CD4-positive, alpha-beta T cell (primary cell): ENCODE data around the gene SUSD6. TPM values are rescaled to one million over a fixed set of nuclear protein-coding genes. Genes with fewer than 3 reads are reported as not detected.

Experiments used
- ATAC-seq: fragments of 200-7000 bp; cut with Tn5 transposase; one replicate; pipeline ENCODE4 v1.10.0; 2022; ENCODE audit warnings: mild to moderate bottlenecking; ENCODE audit not compliant: poor library complexity
- CTCF ChIA-PET: fragments of 350-600 bp; sonication (Branson Sonifier 250); formaldehyde crosslinking; loops from one replicate; lab custom pipeline; 2021; ENCODE audit warnings: antibody characterized with exemption, inconsistent platforms; lab: Charles Lee
- POLR2A ChIA-PET: fragments of 350-600 bp; sonication (Branson Sonifier 250); formaldehyde crosslinking; loops from one replicate; lab custom pipeline; 2021; ENCODE audit warnings: antibody characterized with exemption, inconsistent platforms; lab: Charles Lee
- DNase-seq, 14 experiments: peaks; one replicate each; pipeline ENCODE4 v3.0.0-alpha.2; 2013 to 2020; ENCODE audit warnings: mixed read lengths in 2 of 14
- H3K27ac ChIP-seq, 2 donors: one replicate each; pipeline versions ENCODE4 v1.5.1 to v1.7.0; 2013; ENCODE audit warnings: low read length in 2 of 2, low read depth in 1 of 2, mild to moderate bottlenecking in 1 of 2
- H3K27me3 ChIP-seq, 2 experiments: 1 replicate in 1 of 2; 2 replicates in 1 of 2; pipeline versions ENCODE4 v1.6.1 to v1.7.0; 2013; ENCODE audit warnings: low read length in 2 of 2, control low read depth in 1 of 2, mild to moderate bottlenecking in 1 of 2, moderate library complexity in 1 of 2; ENCODE audit not compliant: insufficient read depth in 2 of 2, control insufficient read depth in 1 of 2
- H3K36me3 ChIP-seq: one replicate; pipeline ENCODE4 v1.6.1; 2013; ENCODE audit warnings: low read length, control low read depth; ENCODE audit not compliant: insufficient read depth
- H3K4me1 ChIP-seq: one replicate; pipeline ENCODE4 v1.6.1; 2013; ENCODE audit warnings: low read length, control low read depth; ENCODE audit not compliant: insufficient read depth
- H3K4me3 ChIP-seq: one replicate; pipeline ENCODE4 v1.5.1; 2013; ENCODE audit warnings: mild to moderate bottlenecking, low read length, moderate library complexity
- H3K9me3 ChIP-seq, 2 experiments: 1 replicate in 1 of 2; 2 replicates in 1 of 2; pipeline versions ENCODE4 v1.6.1 to v1.7.0; 2013; ENCODE audit warnings: low read length in 2 of 2, mild to moderate bottlenecking in 2 of 2, control low read depth in 1 of 2, moderate library complexity in 1 of 2; ENCODE audit not compliant: control insufficient read depth in 1 of 2, insufficient read depth in 1 of 2
- H3K27ac Mint-ChIP-seq: one replicate; pipeline ENCODE4 v1.8.0; 2020; ENCODE audit warnings: mixed read lengths
- H3K27me3 Mint-ChIP-seq: one replicate; pipeline ENCODE4 v1.8.0; 2021; ENCODE audit warnings: mixed read lengths
- H3K36me3 Mint-ChIP-seq: one replicate; pipeline ENCODE4 v1.8.0; 2021; ENCODE audit warnings: low read depth, mixed read lengths
- H3K4me1 Mint-ChIP-seq: one replicate; pipeline ENCODE4 v1.8.0; 2021; ENCODE audit warnings: low read depth, mixed read lengths
- H3K4me3 Mint-ChIP-seq: one replicate; pipeline ENCODE4 v1.8.0; 2020; ENCODE audit warnings: mild to moderate bottlenecking, mixed read lengths
- H3K9me3 Mint-ChIP-seq: one replicate; pipeline ENCODE4 v1.8.0; 2020; ENCODE audit warnings: mixed read lengths
- intact Hi-C, 2 experiments: fragments of 100-400 bp; cut with DNase I in 1 of 2; cut with micrococcal nuclease in 1 of 2; formaldehyde crosslinking; loops; one replicate each; pipeline versions ENCODE4 v1.15.1 to v1.9.0; 2023 to 2025; cut with DNase I, micrococcal nuclease
- total RNA-seq, 174 experiments: library from RNA in 2 of 174; stranded (reverse) in 2 of 174; gene quantifications; one replicate each; pipeline ENCODE4 v1.2.3 and lab custom pipeline; 2021 to 2026
- TF ChIP-seq, protein P1 (sequence below): fragments of 200-600 bp; IDR thresholded peaks from one replicate; pipeline ENCODE4 v1.8.0; 2022; ENCODE audit warnings: antibody characterized with exemption, mild to moderate bottlenecking

Gene SUSD6
- total RNA-seq, 2 experiments from 2014 or later = 93.7 to 95.1 TPM

GRCh38 chr14:69626132-69626500 is 14.7 kb downstream of the SUSD6 start:
- H3K36me3 ChIP-seq = no peaks in the 10 kb centered on the region
- no peaks in the 10 kb centered on the region for H3K27me3 ChIP-seq
- no peaks in the 10 kb centered on the region for H3K9me3 Mint-ChIP-seq
- TF ChIP-seq, protein P1, sequence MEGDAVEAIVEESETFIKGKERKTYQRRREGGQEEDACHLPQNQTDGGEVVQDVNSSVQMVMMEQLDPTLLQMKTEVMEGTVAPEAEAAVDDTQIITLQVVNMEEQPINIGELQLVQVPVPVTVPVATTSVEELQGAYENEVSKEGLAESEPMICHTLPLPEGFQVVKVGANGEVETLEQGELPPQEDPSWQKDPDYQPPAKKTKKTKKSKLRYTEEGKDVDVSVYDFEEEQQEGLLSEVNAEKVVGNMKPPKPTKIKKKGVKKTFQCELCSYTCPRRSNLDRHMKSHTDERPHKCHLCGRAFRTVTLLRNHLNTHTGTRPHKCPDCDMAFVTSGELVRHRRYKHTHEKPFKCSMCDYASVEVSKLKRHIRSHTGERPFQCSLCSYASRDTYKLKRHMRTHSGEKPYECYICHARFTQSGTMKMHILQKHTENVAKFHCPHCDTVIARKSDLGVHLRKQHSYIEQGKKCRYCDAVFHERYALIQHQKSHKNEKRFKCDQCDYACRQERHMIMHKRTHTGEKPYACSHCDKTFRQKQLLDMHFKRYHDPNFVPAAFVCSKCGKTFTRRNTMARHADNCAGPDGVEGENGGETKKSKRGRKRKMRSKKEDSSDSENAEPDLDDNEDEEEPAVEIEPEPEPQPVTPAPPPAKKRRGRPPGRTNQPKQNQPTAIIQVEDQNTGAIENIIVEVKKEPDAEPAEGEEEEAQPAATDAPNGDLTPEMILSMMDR = no peak
- ATAC-seq = no peak
- H3K4me3 ChIP-seq = peak overlapping the region; percentile 42
- H3K4me1 Mint-ChIP-seq = peaks cover 93% of the 10 kb centered on the region
- DNase-seq = no peak
- CTCF ChIA-PET = no interaction called here
- no peaks in the 10 kb centered on the region for H3K9me3 ChIP-seq
- peak overlapping the region; percentile 46 to 80 for H3K27ac ChIP-seq
- POLR2A ChIA-PET = interaction anchor here (1.1 to 2.5 kb wide), 5 partner anchors 10 to 141 kb away, joined by 3 to 26 read pairs (median 7); partner anchors contain the start of gene SRSF5
- H3K4me3 Mint-ChIP-seq = peak overlapping the region; percentile 79
- intact Hi-C loops = no loop called here
- H3K4me1 ChIP-seq = peaks cover 94% of the 10 kb centered on the region
- no peaks in the 10 kb centered on the region for H3K27me3 Mint-ChIP-seq
- H3K36me3 Mint-ChIP-seq = no peaks in the 10 kb centered on the region
- H3K27ac Mint-ChIP-seq = peak overlapping the region; percentile 85

DNA sequence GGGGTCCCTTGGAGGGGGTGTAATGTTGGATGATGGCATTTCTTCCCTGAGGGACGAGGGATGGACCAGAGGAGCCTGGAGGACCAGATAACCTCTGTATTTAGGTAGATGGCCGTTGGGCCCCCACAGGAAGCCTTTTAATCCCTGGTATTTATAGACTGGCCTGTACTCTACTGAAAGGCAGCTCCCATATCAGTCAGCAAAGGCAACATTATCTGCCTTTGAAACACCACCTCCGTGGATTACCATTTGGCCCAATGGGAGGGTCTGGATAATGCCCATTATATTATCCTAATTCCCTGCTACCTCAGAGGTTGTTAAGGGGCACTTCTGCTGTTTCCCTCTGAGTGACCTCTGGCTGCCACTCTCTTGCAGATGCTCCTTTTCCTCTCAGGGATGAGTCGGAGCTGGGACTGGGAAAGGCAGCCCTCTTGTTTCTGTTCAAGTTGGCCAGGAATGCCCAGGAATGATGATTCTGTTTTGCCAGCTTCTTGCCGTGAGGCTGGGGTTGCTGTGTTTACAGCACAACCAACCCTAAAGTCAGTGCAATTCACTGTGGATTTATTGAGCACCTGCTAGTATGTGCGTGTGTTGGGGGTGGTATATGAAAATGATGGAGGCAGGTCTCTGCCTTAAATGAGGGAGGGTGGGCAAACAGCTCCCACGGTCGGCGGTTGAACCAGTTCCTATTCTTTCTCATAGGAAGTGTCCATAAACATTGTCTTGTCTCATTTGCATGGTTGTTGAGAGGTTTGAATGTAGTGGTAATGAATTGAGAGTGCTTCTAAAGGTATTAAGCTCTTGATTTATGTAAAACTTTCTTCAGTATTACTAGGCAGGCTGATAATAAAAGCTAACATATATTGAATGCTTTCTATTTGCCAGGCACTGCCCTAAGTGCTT is 18.1 kb downstream of the SUSD6 start:
- ChIA-PET POLR2A (interaction anchor here (0.6 to 2.4 kb wide), 7 partner anchors 7 to 45 kb away, joined by 3 to 8 read pairs (median 4); partner anchors contain the start of gene SUSD6), CTCF (interaction anchor here (0.7 to 1.3 kb wide), 2 partner anchors 13 to 98 kb away, joined by 3 read pairs; no protein-coding TSS in a partner anchor)
- H3K36me3 Mint-ChIP-seq = no peaks in the 10 kb centered on the region
- ATAC-seq (no peak), DNase-seq (no peak)
- H3K4me3 ChIP-seq = no peak overlapping the region
- peaks cover 89% of the 10 kb centered on the region for H3K4me1 ChIP-seq
- TF ChIP-seq, protein P1 = no peak
- no peaks in the 10 kb centered on the region for H3K9me3 Mint-ChIP-seq
- peak overlapping the region in 1 of 2 donors; percentile 0 for H3K27ac ChIP-seq
- H3K4me1 Mint-ChIP-seq = peaks cover 94% of the 10 kb centered on the region
- peak overlapping the region; percentile 17 for H3K4me3 Mint-ChIP-seq
- intact Hi-C loops = loop anchor here in 1 of 2 experiments (10.0 kb wide), 1 partner anchor 475 kb away; the partner anchor contains the start of gene DCAF5
- no peaks in the 10 kb centered on the region for H3K36me3 ChIP-seq
- no peaks in the 10 kb centered on the region for H3K27me3 ChIP-seq
- H3K27me3 Mint-ChIP-seq = no peaks in the 10 kb centered on the region
- H3K27ac Mint-ChIP-seq = peak overlapping the region; percentile 56
- H3K9me3 ChIP-seq = no peaks in the 10 kb centered on the region

- H3K27ac Mint-ChIP-seq = peak overlapping the region; percentile 56
- H3K4me1 Mint-ChIP-seq = peaks cover 94% of the 10 kb centered on the region
- intact Hi-C loops = loop anchor here in 1 of 2 experiments (10.0 kb wide), 1 partner anchor 476 kb away; the partner anchor contains the start of gene DCAF5
- Histone ChIP-seq H3K27me3 (no peaks in the 10 kb centered on the region), H3K4me1 (peaks cover 83% of the 10 kb centered on the region), H3K36me3 (no peaks in the 10 kb centered on the region), H3K4me3 (no peak overlapping the region), H3K9me3 (no peaks in the 10 kb centered on the region), H3K27ac (no peak overlapping the region)
- no peak for ATAC-seq
- DNase-seq = no peak
- no peaks in the 10 kb centered on the region for H3K36me3 Mint-ChIP-seq
- no peaks in the 10 kb centered on the region for H3K27me3 Mint-ChIP-seq
- TF ChIP-seq, protein P1 = no peak
- H3K9me3 Mint-ChIP-seq = no peaks in the 10 kb centered on the region
- ChIA-PET POLR2A (interaction anchor here (0.9 to 2.4 kb wide), 4 partner anchors 10 to 39 kb away, joined by 3 to 8 read pairs (median 4); partner anchors contain the start of gene SUSD6), CTCF (interaction anchor here (1.2 kb wide), 1 partner anchor 15 kb away, joined by 3 read pairs; no protein-coding TSS in a partner anchor)
- H3K4me3 Mint-ChIP-seq = peak overlapping the region; percentile 56
These were observed 19.0 kb downstream of the SUSD6 start for GRCh38 chr14:69630360-69630759.
